ENCODE data around the gene KRTAP4-6.

GRCh38 chr17:41144846-41145245 is 4.5 kb upstream of the KRTAP4-6 start:
- TF ChIP-seq CTCF (IDR thresholded peaks at IDR 0.05) (no peak), POLR2A (IDR thresholded peaks at IDR 0.05) (no peak)

Data from esophagus squamous epithelium (tissue), 4 donors.